ENCODE data around the gene AMPD3. TPM values are rescaled to one million over a fixed set of nuclear protein-coding genes. Genes with fewer than 3 reads are reported as not detected.

AMPD3 gene
- total and polyA plus RNA-seq, 2 of the 13 experiments (the other 11 are each of a cell fraction or from before 2014, with no cell fraction given), result 0.33 to 2.3 TPM

DNA sequence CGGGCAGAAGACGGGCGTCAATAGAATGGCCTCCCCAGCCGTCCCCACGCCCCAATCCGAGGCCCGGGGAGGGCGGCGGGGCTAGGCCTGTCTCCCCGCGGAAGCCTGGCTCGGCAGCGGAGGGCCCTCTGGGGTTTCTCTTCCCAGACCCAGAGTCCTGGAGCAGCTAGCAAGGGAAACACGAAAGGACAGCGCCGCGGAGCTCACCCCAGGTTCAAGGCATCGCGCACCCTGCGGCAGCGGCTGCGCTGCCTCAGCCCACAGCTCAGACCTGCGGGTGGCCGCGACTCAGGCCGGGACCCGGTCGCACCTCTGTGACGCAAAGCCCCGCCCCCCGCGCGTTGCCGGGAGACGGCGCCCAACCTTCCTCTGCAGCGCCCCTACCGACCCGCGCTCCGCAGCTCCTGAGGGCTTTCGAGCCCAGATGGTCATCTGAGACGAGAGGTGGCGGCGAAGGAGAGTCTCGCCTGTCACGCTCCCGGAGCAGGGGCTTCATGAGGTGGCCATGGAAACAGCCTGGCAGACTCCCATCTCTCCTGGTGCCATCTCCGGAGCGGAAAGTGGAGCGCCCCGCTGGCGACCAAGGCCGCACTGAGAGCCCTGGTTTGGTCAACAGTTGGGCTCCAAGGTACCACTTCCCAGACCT, 86.0 kb downstream of the AMPD3 start, which contains the start of gene RNF141 (continued):
- TF ChIP-seq, protein P1, sequence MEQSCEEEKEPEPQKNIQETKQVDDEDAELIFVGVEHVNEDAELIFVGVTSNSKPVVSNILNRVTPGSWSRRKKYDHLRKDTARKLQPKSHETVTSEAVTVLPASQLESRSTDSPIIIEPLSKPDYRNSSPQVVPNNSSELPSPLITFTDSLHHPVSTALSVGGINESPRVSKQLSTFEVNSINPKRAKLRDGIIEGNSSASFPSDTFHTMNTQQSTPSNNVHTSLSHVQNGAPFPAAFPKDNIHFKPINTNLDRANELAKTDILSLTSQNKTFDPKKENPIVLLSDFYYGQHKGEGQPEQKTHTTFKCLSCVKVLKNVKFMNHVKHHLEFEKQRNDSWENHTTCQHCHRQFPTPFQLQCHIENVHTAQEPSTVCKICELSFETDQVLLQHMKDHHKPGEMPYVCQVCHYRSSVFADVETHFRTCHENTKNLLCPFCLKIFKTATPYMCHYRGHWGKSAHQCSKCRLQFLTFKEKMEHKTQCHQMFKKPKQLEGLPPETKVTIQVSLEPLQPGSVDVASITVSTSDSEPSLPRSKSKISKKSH (CRISPR knock-in tag; IDR thresholded peaks at IDR 0.05; ENCODE audit: borderline replicate concordance), result peak; percentile 69; the same call in 1 of the 2 replicates
- TF ChIP-seq FOXP1 (IDR thresholded peaks at IDR 0.05) (no peak), FOXP1 (CRISPR knock-in tag; IDR thresholded peaks at IDR 0.05) (no peak; the same call in 1 of the 2 replicates), ZNF382 (CRISPR knock-in tag; IDR thresholded peaks at IDR 0.05; ENCODE audit: borderline replicate concordance) (no peak), ZNF768 (CRISPR knock-in tag; IDR thresholded peaks at IDR 0.05) (peak; percentile 63; the same call in 1 of the 2 replicates), ZNF616 (CRISPR knock-in tag; IDR thresholded peaks at IDR 0.05; ENCODE audit: low read depth) (no peak; the same call in 1 of the 2 replicates), ZNF350 (CRISPR knock-in tag; IDR thresholded peaks at IDR 0.05; ENCODE audit: borderline replicate concordance, low read depth) (peak; percentile 95), ZNF101 (CRISPR knock-in tag; IDR thresholded peaks at IDR 0.05; ENCODE audit: borderline replicate concordance, low read depth) (no peak), ZNF451 (CRISPR knock-in tag; IDR thresholded peaks at IDR 0.05) (0 out of 2 replicates have a peak, but pooled peaks have one; percentile 65), ZFAT (CRISPR knock-in tag; conservative IDR thresholded peaks at IDR 0.05) (no peak), GZF1 (CRISPR knock-in tag; IDR thresholded peaks at IDR 0.05) (no peak), MED8 (CRISPR knock-in tag; IDR thresholded peaks at IDR 0.05; ENCODE audit: insufficient replicate concordance) (no peak), RAD51 (IDR thresholded peaks at IDR 0.05; ENCODE audit: borderline replicate concordance) (no peak), NCOR1 (IDR thresholded peaks at IDR 0.05; ENCODE audit: borderline replicate concordance, low read length) (no peak), PCBP1 (IDR thresholded peaks at IDR 0.05; ENCODE audit: borderline replicate concordance, low read depth, low read length) (0 out of 2 replicates have a peak, but pooled peaks have one; percentile 44), SP140L (CRISPR knock-in tag; IDR thresholded peaks at IDR 0.05; ENCODE audit: borderline replicate concordance) (no peak), JUND (CRISPR knock-in tag; IDR thresholded peaks at IDR 0.05) (no peak)
- TF ChIP-seq, protein P2, sequence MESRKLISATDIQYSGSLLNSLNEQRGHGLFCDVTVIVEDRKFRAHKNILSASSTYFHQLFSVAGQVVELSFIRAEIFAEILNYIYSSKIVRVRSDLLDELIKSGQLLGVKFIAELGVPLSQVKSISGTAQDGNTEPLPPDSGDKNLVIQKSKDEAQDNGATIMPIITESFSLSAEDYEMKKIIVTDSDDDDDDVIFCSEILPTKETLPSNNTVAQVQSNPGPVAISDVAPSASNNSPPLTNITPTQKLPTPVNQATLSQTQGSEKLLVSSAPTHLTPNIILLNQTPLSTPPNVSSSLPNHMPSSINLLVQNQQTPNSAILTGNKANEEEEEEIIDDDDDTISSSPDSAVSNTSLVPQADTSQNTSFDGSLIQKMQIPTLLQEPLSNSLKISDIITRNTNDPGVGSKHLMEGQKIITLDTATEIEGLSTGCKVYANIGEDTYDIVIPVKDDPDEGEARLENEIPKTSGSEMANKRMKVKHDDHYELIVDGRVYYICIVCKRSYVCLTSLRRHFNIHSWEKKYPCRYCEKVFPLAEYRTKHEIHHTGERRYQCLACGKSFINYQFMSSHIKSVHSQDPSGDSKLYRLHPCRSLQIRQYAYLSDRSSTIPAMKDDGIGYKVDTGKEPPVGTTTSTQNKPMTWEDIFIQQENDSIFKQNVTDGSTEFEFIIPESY (CRISPR knock-in tag; IDR thresholded peaks at IDR 0.05), result no peak
- TF ChIP-seq, protein P3, sequence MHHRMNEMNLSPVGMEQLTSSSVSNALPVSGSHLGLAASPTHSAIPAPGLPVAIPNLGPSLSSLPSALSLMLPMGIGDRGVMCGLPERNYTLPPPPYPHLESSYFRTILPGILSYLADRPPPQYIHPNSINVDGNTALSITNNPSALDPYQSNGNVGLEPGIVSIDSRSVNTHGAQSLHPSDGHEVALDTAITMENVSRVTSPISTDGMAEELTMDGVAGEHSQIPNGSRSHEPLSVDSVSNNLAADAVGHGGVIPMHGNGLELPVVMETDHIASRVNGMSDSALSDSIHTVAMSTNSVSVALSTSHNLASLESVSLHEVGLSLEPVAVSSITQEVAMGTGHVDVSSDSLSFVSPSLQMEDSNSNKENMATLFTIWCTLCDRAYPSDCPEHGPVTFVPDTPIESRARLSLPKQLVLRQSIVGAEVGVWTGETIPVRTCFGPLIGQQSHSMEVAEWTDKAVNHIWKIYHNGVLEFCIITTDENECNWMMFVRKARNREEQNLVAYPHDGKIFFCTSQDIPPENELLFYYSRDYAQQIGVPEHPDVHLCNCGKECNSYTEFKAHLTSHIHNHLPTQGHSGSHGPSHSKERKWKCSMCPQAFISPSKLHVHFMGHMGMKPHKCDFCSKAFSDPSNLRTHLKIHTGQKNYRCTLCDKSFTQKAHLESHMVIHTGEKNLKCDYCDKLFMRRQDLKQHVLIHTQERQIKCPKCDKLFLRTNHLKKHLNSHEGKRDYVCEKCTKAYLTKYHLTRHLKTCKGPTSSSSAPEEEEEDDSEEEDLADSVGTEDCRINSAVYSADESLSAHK (CRISPR knock-in tag; IDR thresholded peaks at IDR 0.05; ENCODE audit: borderline replicate concordance), result no peak
- TF ChIP-seq, protein P4, sequence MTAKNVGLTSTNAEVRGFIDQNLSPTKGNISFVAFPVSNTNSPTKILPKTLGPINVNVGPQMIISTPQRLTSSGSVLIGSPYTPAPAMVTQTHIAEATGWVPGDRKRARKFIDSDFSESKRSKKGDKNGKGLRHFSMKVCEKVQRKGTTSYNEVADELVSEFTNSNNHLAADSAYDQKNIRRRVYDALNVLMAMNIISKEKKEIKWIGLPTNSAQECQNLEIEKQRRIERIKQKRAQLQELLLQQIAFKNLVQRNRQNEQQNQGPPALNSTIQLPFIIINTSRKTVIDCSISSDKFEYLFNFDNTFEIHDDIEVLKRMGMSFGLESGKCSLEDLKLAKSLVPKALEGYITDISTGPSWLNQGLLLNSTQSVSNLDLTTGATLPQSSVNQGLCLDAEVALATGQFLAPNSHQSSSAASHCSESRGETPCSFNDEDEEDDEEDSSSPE (CRISPR knock-in tag; IDR thresholded peaks at IDR 0.05), result peak; percentile 69
- TF ChIP-seq, protein P5, sequence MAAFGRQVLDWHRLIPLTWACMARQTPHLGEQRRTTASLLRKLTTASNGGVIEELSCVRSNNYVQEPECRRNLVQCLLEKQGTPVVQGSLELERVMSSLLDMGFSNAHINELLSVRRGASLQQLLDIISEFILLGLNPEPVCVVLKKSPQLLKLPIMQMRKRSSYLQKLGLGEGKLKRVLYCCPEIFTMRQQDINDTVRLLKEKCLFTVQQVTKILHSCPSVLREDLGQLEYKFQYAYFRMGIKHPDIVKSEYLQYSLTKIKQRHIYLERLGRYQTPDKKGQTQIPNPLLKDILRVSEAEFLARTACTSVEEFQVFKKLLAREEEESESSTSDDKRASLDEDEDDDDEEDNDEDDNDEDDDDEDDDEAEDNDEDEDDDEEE (CRISPR knock-in tag; IDR thresholded peaks at IDR 0.05), result no peak

Data from HepG2 (cell line).